Neural cell (in vitro differentiated cells): ENCODE results near the gene PIKFYVE. TPM values are rescaled to one million over a fixed set of nuclear protein-coding genes. Genes with fewer than 3 reads are reported as not detected.

ENCODE experiments used
- H2AFZ ChIP-seq: fragments of 200-600, 300-800 bp; sonication (generic), shearing (Covaris generic); 2 replicates; pipeline ENCODE4 v1.6.0; 2014; ENCODE audit warnings: low read depth, mild to moderate bottlenecking, antibody characterized with exemption, low read length, moderate library complexity
- H3F3A ChIP-seq: fragments of 200-600 bp; shearing (Covaris generic); 2 replicates; pipeline ENCODE4 v1.6.1; 2016; ENCODE audit warnings: mild to moderate bottlenecking, moderate library complexity, mixed read lengths, antibody characterized with exemption, low read length; ENCODE audit not compliant: insufficient read depth, poor library complexity, severe bottlenecking
- H3K27ac ChIP-seq: fragments of 200-600, 300-800 bp; sonication (generic), shearing (Covaris generic); 2 replicates; pipeline ENCODE4 v1.5.1; 2014; ENCODE audit warnings: mild to moderate bottlenecking, low read length, moderate library complexity
- H3K27me3 ChIP-seq: fragments of 300-800, 200-600 bp; sonication (generic), shearing (Covaris generic); 2 replicates; pipeline ENCODE4 v1.6.0; 2014; ENCODE audit warnings: mild to moderate bottlenecking, low read depth, low read length, moderate library complexity; ENCODE audit not compliant: insufficient read depth
- H3K36me3 ChIP-seq: fragments of 300-800, 200-600 bp; sonication (generic), shearing (Covaris generic); 2 replicates; pipeline ENCODE4 v1.5.1; 2014; ENCODE audit warnings: mild to moderate bottlenecking, antibody characterized with exemption, low read length, moderate library complexity; ENCODE audit not compliant: insufficient read depth
- H3K4me2 ChIP-seq: fragments of 300-800, 200-600 bp; sonication (generic), shearing (Covaris generic); 2 replicates; pipeline ENCODE4 v1.6.0; 2014; ENCODE audit warnings: mild to moderate bottlenecking, low read length
- H3K4me3 ChIP-seq: fragments of 300-800, 200-600 bp; sonication (generic), shearing (Covaris generic); 2 replicates; pipeline ENCODE4 v1.5.1; 2014; ENCODE audit warnings: mild to moderate bottlenecking, low read length, moderate library complexity
- H3K79me2 ChIP-seq: fragments of 200-600 bp; shearing (Covaris generic); replicated peaks from 2 replicates; pipeline ENCODE4 v1.6.0; 2014; ENCODE audit warnings: mild to moderate bottlenecking, low read length, moderate library complexity; ENCODE audit not compliant: insufficient read depth
- H3K9ac ChIP-seq: fragments of 300-800, 200-600 bp; sonication (generic), shearing (Covaris generic); 2 replicates; pipeline ENCODE4 v1.6.1; 2016; ENCODE audit warnings: mild to moderate bottlenecking, low read length, mixed read lengths
- H3K9me2 ChIP-seq: fragments of 200-600 bp; shearing (Covaris generic); 2 replicates; pipeline ENCODE4 v1.6.1; 2016; ENCODE audit warnings: mild to moderate bottlenecking, low read length, mixed read lengths; ENCODE audit not compliant: insufficient read depth
- H3K9me3 ChIP-seq: fragments of 200-600, 300-800 bp; sonication (generic), shearing (Covaris generic); 2 replicates; pipeline ENCODE4 v1.6.1; 2016; ENCODE audit warnings: mild to moderate bottlenecking, mixed run types, low read length, moderate library complexity, mixed read lengths
- H4K20me1 ChIP-seq: fragments of 200-600 bp; shearing (Covaris generic); 2 replicates; pipeline ENCODE4 v1.6.1; 2016; ENCODE audit warnings: mild to moderate bottlenecking, mixed run types; ENCODE audit not compliant: insufficient read depth
- EP300 ChIP-seq: fragments of 450-650 bp; conservative IDR thresholded peaks from 2 replicates; pipeline ENCODE4 v1.6.1; 2014; ENCODE audit warnings: antibody characterized with exemption, mild to moderate bottlenecking, moderate library complexity; ENCODE audit not compliant: poor library complexity, severe bottlenecking
- EZH2 ChIP-seq: fragments of 200-600, 300-800 bp; shearing (Covaris generic), sonication (generic); IDR thresholded peaks from 2 replicates; pipeline ENCODE4 v1.6.1; 2014; ENCODE audit warnings: antibody characterized with exemption, low read length, borderline replicate concordance, mild to moderate bottlenecking; ENCODE audit not compliant: insufficient read depth, poor library complexity, severe bottlenecking
- MXI1 ChIP-seq: fragments of 450-650 bp; conservative IDR thresholded peaks from 2 replicates; pipeline ENCODE4 v1.6.1; 2014; ENCODE audit warnings: antibody characterized with exemption, mild to moderate bottlenecking; ENCODE audit not compliant: poor library complexity, severe bottlenecking
- POLR2AphosphoS5 ChIP-seq: IDR thresholded peaks from 2 replicates; pipeline ENCODE4 v1.6.1; 2012
- SMC3 ChIP-seq: fragments of 450-650 bp; conservative IDR thresholded peaks from 2 replicates; pipeline ENCODE4 v1.6.1; 2014; ENCODE audit warnings: antibody characterized with exemption, mild to moderate bottlenecking, moderate library complexity; ENCODE audit not compliant: poor library complexity
- TAF1 ChIP-seq: IDR thresholded peaks from 2 replicates; pipeline ENCODE4 v1.6.1; 2012; ENCODE audit warnings: low read depth
- polyA plus RNA-seq: library from polyadenylated mRNA; depleted of rRNA; stranded (reverse); fragments of >200 nt; gene quantifications from 2 replicates; pipeline ENCODE4 v1.2.3, GENCODE V29; 2014
- TF ChIP-seq, protein P1 (sequence below): IDR thresholded peaks from 2 replicates; pipeline ENCODE4 v1.6.1; 2012; ENCODE audit warnings: borderline replicate concordance
- TF ChIP-seq, protein P2 (sequence below): fragments of 450-650 bp; IDR thresholded peaks from 2 replicates; pipeline ENCODE4 v1.5.1; 2014; ENCODE audit warnings: antibody characterized with exemption, mild to moderate bottlenecking, moderate library complexity; ENCODE audit not compliant: poor library complexity, severe bottlenecking

The PIKFYVE gene
- polyA plus RNA-seq, 1 donor from 2014 or later, result 27.1 TPM

DNA sequence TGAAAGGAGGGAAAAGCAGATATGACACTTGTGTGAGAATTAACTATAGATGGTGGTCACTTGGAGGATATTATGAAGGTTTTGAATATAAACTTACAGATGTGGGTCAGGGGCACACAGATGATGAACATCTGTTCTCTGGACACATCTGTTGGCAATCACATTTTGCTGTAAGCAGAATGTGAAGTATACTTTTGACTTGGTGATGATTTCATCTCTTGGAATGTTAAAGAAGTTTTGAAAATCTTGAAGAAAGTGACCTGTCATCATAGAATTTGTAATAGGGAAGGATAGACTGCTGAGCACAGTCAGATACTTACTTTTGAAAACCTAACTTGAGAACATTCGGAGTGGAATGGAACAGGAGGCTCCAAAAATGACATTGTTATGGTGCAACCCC is 40.2 kb downstream of the PIKFYVE start:
- no peaks in the 10 kb centered on the region for H3K9me2 ChIP-seq
- no peak overlapping the region for H2AFZ ChIP-seq
- no peaks in the 10 kb centered on the region for H4K20me1 ChIP-seq
- no peak overlapping the region for H3K27ac ChIP-seq
- H3K9me3 ChIP-seq, result no peaks in the 10 kb centered on the region
- no peak for TF ChIP-seq EP300
- no peak for TF ChIP-seq EZH2
- no peak for TF ChIP-seq SMC3
- TF ChIP-seq POLR2AphosphoS5, result no peak
- TF ChIP-seq TAF1, result no peak
- no peak for TF ChIP-seq MXI1
- TF ChIP-seq, protein P1, sequence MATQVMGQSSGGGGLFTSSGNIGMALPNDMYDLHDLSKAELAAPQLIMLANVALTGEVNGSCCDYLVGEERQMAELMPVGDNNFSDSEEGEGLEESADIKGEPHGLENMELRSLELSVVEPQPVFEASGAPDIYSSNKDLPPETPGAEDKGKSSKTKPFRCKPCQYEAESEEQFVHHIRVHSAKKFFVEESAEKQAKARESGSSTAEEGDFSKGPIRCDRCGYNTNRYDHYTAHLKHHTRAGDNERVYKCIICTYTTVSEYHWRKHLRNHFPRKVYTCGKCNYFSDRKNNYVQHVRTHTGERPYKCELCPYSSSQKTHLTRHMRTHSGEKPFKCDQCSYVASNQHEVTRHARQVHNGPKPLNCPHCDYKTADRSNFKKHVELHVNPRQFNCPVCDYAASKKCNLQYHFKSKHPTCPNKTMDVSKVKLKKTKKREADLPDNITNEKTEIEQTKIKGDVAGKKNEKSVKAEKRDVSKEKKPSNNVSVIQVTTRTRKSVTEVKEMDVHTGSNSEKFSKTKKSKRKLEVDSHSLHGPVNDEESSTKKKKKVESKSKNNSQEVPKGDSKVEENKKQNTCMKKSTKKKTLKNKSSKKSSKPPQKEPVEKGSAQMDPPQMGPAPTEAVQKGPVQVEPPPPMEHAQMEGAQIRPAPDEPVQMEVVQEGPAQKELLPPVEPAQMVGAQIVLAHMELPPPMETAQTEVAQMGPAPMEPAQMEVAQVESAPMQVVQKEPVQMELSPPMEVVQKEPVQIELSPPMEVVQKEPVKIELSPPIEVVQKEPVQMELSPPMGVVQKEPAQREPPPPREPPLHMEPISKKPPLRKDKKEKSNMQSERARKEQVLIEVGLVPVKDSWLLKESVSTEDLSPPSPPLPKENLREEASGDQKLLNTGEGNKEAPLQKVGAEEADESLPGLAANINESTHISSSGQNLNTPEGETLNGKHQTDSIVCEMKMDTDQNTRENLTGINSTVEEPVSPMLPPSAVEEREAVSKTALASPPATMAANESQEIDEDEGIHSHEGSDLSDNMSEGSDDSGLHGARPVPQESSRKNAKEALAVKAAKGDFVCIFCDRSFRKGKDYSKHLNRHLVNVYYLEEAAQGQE, result no peak
- H3K79me2 ChIP-seq, result no peaks in the 10 kb centered on the region
- H3K27me3 ChIP-seq, result no peaks in the 10 kb centered on the region
- no peak overlapping the region for H3K4me3 ChIP-seq
- H3F3A ChIP-seq, result no peaks in the 10 kb centered on the region
- H3K4me2 ChIP-seq, result no peak overlapping the region
- no peak overlapping the region for H3K9ac ChIP-seq
- H3K36me3 ChIP-seq, result peaks cover 3% of the 10 kb centered on the region

DNA sequence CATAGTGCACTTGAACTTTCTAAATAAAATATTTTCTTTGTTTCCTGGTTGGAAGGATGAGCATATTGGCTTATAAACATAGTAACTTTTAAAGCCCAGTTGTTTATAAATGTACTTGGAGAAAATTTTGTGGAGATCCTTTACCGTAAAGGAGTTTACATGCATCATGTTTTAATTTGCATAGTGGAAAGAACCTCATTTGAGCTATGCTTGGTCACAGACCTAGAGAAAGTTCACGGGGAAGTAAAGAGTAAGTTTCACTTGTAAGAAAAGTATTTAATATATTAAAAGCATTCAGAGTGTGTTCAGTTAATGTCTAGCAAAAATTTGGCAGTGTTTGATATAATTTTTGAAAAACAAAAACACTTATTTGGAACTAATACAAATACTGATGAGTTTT is 45.3 kb downstream of the PIKFYVE start:
- H3K79me2 ChIP-seq, result no peaks in the 10 kb centered on the region
- TF ChIP-seq EZH2, result no peak
- no peak for TF ChIP-seq SMC3
- TF ChIP-seq, protein P1, result no peak
- no peak for TF ChIP-seq POLR2AphosphoS5
- no peak for TF ChIP-seq EP300
- TF ChIP-seq, protein P2, sequence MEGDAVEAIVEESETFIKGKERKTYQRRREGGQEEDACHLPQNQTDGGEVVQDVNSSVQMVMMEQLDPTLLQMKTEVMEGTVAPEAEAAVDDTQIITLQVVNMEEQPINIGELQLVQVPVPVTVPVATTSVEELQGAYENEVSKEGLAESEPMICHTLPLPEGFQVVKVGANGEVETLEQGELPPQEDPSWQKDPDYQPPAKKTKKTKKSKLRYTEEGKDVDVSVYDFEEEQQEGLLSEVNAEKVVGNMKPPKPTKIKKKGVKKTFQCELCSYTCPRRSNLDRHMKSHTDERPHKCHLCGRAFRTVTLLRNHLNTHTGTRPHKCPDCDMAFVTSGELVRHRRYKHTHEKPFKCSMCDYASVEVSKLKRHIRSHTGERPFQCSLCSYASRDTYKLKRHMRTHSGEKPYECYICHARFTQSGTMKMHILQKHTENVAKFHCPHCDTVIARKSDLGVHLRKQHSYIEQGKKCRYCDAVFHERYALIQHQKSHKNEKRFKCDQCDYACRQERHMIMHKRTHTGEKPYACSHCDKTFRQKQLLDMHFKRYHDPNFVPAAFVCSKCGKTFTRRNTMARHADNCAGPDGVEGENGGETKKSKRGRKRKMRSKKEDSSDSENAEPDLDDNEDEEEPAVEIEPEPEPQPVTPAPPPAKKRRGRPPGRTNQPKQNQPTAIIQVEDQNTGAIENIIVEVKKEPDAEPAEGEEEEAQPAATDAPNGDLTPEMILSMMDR, result no peak
- TF ChIP-seq TAF1, result no peak
- H3K36me3 ChIP-seq, result no peaks in the 10 kb centered on the region

More for the DNA sequence above, 45.3 kb downstream of the PIKFYVE start:
- no peaks in the 10 kb centered on the region for H3K27me3 ChIP-seq
- no peak overlapping the region for H3K4me3 ChIP-seq
- H3K4me2 ChIP-seq, result no peak overlapping the region
- no peak overlapping the region for H3K9ac ChIP-seq
- no peaks in the 10 kb centered on the region for H4K20me1 ChIP-seq
- H3K9me2 ChIP-seq, result no peaks in the 10 kb centered on the region
- no peaks in the 10 kb centered on the region for H3F3A ChIP-seq
- H3K9me3 ChIP-seq, result no peaks in the 10 kb centered on the region
- H2AFZ ChIP-seq, result no peak overlapping the region
- no peak overlapping the region for H3K27ac ChIP-seq
